ENCODE measurements around the gene TTC28.

The TTC28 gene

DNA sequence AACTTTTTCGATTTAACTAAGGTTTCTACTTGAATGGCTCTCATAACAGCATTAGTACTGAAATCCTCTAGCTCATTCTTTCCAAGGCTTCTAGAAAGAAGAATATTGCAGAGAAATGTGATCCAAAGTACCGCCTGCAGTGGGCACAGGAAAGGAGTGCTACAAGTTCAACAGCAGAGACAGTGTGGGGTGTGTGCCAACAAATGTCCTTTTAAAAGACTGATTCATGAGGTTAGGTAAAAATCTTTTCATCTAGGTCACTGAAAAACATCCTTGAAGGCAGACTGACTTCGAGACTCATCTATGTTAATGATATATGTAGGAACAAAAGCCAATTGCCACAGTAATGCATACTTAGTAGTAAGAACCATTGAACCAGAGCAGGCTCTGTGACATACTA, 411.5 kb downstream of the TTC28 start:
- TF ChIP-seq CTCF (IDR thresholded peaks at IDR 0.05; ENCODE audit: extremely low read depth, missing control alignments), result no peak
- no peak for DNase-seq (ENCODE audit: low spot score)

DNA sequence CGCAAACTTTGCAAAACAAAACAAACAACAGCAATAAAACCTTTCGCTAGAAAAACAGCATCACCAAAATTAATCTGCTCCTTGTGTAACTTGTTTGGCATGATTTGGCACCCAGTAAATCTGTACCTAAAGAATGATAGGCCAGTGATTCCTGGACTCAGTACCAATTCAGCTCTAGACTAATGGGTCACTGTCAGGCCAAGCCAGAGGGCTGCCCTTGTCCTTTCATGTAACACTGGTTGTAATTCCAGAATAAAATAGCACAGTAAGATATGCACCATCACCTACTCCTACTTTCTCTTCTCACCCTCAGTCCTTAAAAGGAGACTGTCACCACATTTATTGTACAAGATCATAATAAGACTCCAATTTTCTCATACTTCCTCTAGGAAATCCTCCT, 419.0 kb downstream of the TTC28 start:
- no peak for TF ChIP-seq CTCF (IDR thresholded peaks at IDR 0.05; ENCODE audit: extremely low read depth, missing control alignments)
- DNase-seq (ENCODE audit: low spot score), result no peak

DNA sequence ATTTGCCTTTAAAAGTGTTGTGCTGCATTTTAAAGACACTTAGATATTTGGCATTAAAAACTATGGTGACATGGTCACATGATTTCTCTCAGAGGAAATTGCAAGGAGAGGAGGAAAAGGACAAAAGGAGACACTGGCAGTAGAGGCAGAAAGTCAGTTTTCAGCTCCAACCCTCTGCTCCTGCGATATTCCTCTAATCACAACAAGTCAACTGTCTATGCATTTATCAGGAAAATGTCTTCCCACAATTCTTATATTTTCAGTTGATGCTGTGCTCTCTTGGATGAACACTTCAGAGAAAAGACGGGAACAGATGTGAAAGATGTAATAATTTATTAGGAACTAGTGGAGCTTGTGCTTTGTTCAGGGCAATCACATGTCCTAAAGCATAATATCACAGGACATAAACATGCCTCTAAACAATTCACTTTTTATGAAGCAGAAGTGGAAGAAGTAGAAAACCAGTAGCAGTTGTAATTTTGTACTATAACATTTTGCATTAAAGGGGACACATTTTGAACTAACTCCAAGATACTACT, 419.8 kb downstream of the TTC28 start:
- TF ChIP-seq CTCF (IDR thresholded peaks at IDR 0.05; ENCODE audit: extremely low read depth, missing control alignments), result no peak

DNA sequence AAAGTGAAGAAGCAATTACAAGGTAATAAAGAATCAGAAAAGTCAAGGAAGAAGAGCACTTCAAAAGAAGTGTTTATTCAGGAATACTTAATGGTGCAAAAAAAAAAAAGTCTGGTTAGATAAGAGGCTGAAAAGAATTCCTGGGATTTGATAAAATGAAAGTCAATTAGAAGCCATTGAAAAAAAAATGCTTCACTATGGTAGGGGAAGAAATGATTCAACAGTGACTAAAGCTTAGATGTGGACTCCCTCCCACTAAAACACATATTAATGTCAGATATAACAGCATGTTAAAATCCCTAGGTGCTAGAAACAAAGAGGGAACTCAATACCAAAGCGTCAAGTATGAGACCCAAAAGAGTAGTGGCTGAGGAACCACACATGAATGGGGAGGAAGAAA, 425.2 kb downstream of the TTC28 start:
- DNase-seq (ENCODE audit: low spot score), result no peak
- TF ChIP-seq CTCF (IDR thresholded peaks at IDR 0.05; ENCODE audit: extremely low read depth, missing control alignments), result no peak

More for the DNA sequence above, 419.8 kb downstream of the TTC28 start:
- no peak for DNase-seq (ENCODE audit: low spot score)

- TF ChIP-seq CTCF (IDR thresholded peaks at IDR 0.05; ENCODE audit: extremely low read depth, missing control alignments), result no peak
Observed at GRCh38 chr22:28252539-28252938, 427.1 kb downstream of the TTC28 start.

GRCh38 chr22:28250036-28250695, 429.5 kb downstream of the TTC28 start:
- no peak for TF ChIP-seq CTCF (IDR thresholded peaks at IDR 0.05; ENCODE audit: extremely low read depth, missing control alignments)

More at GRCh38 chr22:28252539-28252938, 427.1 kb downstream of the TTC28 start:
- DNase-seq (ENCODE audit: low spot score), result no peak

GRCh38 chr22:28249402-28249801, 430.2 kb downstream of the TTC28 start:
- no peak for DNase-seq (ENCODE audit: low spot score)
- TF ChIP-seq CTCF (IDR thresholded peaks at IDR 0.05; ENCODE audit: extremely low read depth, missing control alignments), result no peak

More at GRCh38 chr22:28250036-28250695, 429.5 kb downstream of the TTC28 start:
- no peak for DNase-seq (ENCODE audit: low spot score)

All from GM20000 (cell line).